HepG2 (cell line): ENCODE results near the gene GPR82. TPM values are rescaled to one million over a fixed set of nuclear protein-coding genes. Genes with fewer than 3 reads are reported as not detected.

ENCODE experiments used
- IKZF4 ChIP-seq: sonication (generic); formaldehyde crosslinking; IDR thresholded peaks from 2 replicates; pipeline ENCODE4 v1.5.1; 2020; ENCODE audit warnings: borderline replicate concordance, mild to moderate bottlenecking, low read depth, missing genetic modification reagents; ENCODE audit errors: not compliant biosample characterization
- NFATC3 ChIP-seq: sonication (generic); formaldehyde crosslinking; IDR thresholded peaks from 2 replicates; pipeline ENCODE4 v1.5.1; 2020; ENCODE audit warnings: mild to moderate bottlenecking, missing genetic modification reagents
- ZKSCAN1 ChIP-seq: fragments of 150-350 bp; IDR thresholded peaks from 2 replicates; pipeline ENCODE4 v1.6.1; 2014; ENCODE audit warnings: low read length
- ZNF674 ChIP-seq: sonication (generic); formaldehyde crosslinking; IDR thresholded peaks from 2 replicates; pipeline ENCODE4 v1.5.0; 2020; ENCODE audit warnings: low read depth, mild to moderate bottlenecking, missing genetic modification reagents
- polyA plus RNA-seq, 8 experiments: library from polyadenylated mRNA; depleted of rRNA in 3 of 8; stranded (reverse) in 7 of 8; unstranded in 1 of 8; fragments of >200 nt; fragmentation: Illumina TruSeq in 4 of 8; extraction: Trizol in 4 of 8; gene quantifications; 2 replicates each; pipeline versions ENCODE4 v1.2.1 to v1.2.3, GENCODE V29; 2011 to 2016; ENCODE audit warnings: low read depth in 4 of 8, missing spikeins in 1 of 8, mixed read lengths in 1 of 8; ENCODE audit not compliant: insufficient read depth in 1 of 8
- total RNA-seq, 5 experiments: library from RNA; depleted of rRNA; stranded (reverse); fragments of >200 nt; fragmentation: Illumina TruSeq; extraction: Trizol; gene quantifications; 2 replicates each; pipeline ENCODE4 v1.2.3, GENCODE V29; 2016; ENCODE audit warnings: low read depth in 1 of 5
- TF ChIP-seq, protein P1 (sequence below): sonication (generic); formaldehyde crosslinking; IDR thresholded peaks from 2 replicates; pipeline ENCODE4 v1.5.1; 2020; ENCODE audit warnings: missing genetic modification reagents, mild to moderate bottlenecking, borderline replicate concordance
- TF ChIP-seq, protein P2 (sequence below): sonication (generic); formaldehyde crosslinking; IDR thresholded peaks from 2 replicates; pipeline ENCODE4 v1.4.0; 2020; ENCODE audit warnings: mild to moderate bottlenecking, missing genetic modification reagents
- TF ChIP-seq, protein P3 (sequence below): sonication (generic); formaldehyde crosslinking; IDR thresholded peaks from 2 replicates; pipeline ENCODE4 v1.4.0; 2020; ENCODE audit warnings: missing genetic modification reagents
- TF ChIP-seq, protein P4 (sequence below): IDR thresholded peaks from 2 replicates; pipeline ENCODE4 v1.6.1; 2016

GPR82 gene
- total and polyA plus RNA-seq, 2 of the 13 experiments (the other 11 are each of a cell fraction or from before 2014, with no cell fraction given), result not detected

DNA sequence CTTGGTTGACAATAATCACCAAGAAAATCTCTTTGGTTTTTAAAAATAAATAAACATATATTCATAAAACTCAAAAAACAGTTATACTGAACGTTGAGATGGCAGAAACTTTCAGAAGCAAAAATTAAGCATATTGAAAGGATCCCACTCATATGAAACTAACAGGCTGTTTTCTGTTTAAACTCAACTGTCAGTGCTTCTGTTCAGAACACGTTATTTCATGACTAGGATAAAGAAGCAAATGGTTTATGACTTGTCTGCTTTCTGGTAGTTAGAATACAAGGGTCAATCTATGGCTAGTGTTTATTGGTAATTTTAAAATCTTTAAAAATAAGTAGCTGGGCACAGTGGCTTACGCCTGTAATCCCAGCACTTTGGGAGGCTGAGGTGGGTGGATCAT is 4.1 kb downstream of the GPR82 start (continued):
- TF ChIP-seq ZKSCAN1 (no peak), ZNF674 (CRISPR knock-in tag) (no peak), NFATC3 (CRISPR knock-in tag) (no peak), IKZF4 (CRISPR knock-in tag) (no peak)
- TF ChIP-seq, protein P1, sequence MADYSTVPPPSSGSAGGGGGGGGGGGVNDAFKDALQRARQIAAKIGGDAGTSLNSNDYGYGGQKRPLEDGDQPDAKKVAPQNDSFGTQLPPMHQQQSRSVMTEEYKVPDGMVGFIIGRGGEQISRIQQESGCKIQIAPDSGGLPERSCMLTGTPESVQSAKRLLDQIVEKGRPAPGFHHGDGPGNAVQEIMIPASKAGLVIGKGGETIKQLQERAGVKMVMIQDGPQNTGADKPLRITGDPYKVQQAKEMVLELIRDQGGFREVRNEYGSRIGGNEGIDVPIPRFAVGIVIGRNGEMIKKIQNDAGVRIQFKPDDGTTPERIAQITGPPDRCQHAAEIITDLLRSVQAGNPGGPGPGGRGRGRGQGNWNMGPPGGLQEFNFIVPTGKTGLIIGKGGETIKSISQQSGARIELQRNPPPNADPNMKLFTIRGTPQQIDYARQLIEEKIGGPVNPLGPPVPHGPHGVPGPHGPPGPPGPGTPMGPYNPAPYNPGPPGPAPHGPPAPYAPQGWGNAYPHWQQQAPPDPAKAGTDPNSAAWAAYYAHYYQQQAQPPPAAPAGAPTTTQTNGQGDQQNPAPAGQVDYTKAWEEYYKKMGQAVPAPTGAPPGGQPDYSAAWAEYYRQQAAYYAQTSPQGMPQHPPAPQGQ (CRISPR knock-in tag), result no peak
- TF ChIP-seq, protein P2, sequence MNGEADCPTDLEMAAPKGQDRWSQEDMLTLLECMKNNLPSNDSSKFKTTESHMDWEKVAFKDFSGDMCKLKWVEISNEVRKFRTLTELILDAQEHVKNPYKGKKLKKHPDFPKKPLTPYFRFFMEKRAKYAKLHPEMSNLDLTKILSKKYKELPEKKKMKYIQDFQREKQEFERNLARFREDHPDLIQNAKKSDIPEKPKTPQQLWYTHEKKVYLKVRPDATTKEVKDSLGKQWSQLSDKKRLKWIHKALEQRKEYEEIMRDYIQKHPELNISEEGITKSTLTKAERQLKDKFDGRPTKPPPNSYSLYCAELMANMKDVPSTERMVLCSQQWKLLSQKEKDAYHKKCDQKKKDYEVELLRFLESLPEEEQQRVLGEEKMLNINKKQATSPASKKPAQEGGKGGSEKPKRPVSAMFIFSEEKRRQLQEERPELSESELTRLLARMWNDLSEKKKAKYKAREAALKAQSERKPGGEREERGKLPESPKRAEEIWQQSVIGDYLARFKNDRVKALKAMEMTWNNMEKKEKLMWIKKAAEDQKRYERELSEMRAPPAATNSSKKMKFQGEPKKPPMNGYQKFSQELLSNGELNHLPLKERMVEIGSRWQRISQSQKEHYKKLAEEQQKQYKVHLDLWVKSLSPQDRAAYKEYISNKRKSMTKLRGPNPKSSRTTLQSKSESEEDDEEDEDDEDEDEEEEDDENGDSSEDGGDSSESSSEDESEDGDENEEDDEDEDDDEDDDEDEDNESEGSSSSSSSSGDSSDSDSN (CRISPR knock-in tag), result no peak
- TF ChIP-seq, protein P3, sequence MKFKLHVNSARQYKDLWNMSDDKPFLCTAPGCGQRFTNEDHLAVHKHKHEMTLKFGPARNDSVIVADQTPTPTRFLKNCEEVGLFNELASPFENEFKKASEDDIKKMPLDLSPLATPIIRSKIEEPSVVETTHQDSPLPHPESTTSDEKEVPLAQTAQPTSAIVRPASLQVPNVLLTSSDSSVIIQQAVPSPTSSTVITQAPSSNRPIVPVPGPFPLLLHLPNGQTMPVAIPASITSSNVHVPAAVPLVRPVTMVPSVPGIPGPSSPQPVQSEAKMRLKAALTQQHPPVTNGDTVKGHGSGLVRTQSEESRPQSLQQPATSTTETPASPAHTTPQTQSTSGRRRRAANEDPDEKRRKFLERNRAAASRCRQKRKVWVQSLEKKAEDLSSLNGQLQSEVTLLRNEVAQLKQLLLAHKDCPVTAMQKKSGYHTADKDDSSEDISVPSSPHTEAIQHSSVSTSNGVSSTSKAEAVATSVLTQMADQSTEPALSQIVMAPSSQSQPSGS, result no peak
- TF ChIP-seq, protein P4, sequence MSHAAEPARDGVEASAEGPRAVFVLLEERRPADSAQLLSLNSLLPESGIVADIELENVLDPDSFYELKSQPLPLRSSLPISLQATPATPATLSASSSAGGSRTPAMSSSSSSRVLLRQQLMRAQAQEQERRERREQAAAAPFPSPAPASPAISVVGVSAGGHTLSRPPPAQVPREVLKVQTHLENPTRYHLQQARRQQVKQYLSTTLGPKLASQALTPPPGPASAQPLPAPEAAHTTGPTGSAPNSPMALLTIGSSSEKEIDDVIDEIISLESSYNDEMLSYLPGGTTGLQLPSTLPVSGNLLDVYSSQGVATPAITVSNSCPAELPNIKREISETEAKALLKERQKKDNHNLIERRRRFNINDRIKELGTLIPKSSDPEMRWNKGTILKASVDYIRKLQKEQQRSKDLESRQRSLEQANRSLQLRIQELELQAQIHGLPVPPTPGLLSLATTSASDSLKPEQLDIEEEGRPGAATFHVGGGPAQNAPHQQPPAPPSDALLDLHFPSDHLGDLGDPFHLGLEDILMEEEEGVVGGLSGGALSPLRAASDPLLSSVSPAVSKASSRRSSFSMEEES (CRISPR knock-in tag), result no peak
